Occipital lobe (tissue), 2 donors: ENCODE results near the gene MAPK11. TPM values are rescaled to one million over a fixed set of nuclear protein-coding genes. Genes with fewer than 3 reads are reported as not detected.

Source experiments
- DNase-seq: peaks from one replicate; lab custom pipeline; 2025; lab: John Stamatoyannopoulos, UW
- total RNA-seq: library from RNA; depleted of rRNA; stranded (reverse); fragments of >200 nt; gene quantifications from one replicate; pipeline ENCODE4 v1.2.3, GENCODE V29; 2014

Gene MAPK11
- total RNA-seq, 1 donor from 2014 or later = 21.8 TPM

DNA sequence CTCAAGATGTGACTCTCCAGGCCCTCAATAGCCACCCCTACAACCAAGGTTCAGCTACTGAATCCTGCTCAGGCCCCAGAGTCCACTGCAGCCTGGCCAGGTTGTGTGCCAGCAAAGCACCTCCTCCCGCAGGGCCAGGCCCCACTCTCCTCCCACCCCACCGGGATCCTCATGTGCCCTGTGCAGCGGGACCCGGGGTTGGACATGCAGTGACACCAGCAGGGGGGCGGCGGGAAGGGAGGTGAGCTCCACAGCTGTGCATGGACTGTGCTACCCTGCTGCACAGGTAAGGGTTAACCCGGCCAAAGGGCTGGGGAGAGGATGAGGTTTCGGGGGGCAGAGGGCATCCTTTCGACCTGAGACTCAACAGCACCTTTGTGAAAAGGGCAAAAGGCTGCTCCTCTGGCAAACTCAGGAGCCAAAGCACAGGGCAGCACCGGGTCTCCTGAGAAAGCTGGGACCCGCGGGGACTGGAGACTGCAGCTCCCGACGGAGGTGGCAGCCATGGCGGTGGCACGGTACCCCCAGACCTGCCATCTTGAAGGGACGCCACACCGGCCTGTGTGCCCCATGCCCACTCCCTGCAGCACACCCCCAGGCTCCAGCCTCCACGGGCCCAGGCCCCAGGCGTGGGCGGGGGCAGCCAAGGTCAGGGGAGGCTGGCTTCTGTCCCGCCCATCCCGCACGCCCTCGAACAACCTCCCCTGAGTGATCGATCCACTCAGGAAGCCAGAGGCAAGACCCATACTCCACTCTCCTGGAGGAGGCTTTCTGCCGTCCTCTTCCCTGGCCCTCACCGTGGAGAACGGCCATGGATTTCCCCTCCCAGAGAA, 26.7 kb upstream of the MAPK11 start:
- no peak for DNase-seq

DNA sequence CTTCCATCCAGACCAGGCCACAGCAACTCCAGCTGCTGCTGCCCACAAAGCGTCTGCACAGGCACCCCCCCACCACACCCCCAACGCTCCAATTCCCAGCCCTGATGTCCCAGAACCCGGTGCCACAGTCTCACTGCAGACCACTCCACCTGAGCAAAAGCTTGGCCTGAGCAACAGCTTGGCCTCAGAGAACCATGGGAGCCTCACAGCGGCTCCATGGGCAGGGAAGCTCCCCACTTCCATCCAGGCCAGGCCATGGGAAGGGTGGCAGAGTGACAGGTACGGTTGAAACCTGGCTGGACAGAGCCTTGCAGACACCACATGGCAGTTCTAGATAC, 24.1 kb upstream of the MAPK11 start:
- no peak for DNase-seq

DNA sequence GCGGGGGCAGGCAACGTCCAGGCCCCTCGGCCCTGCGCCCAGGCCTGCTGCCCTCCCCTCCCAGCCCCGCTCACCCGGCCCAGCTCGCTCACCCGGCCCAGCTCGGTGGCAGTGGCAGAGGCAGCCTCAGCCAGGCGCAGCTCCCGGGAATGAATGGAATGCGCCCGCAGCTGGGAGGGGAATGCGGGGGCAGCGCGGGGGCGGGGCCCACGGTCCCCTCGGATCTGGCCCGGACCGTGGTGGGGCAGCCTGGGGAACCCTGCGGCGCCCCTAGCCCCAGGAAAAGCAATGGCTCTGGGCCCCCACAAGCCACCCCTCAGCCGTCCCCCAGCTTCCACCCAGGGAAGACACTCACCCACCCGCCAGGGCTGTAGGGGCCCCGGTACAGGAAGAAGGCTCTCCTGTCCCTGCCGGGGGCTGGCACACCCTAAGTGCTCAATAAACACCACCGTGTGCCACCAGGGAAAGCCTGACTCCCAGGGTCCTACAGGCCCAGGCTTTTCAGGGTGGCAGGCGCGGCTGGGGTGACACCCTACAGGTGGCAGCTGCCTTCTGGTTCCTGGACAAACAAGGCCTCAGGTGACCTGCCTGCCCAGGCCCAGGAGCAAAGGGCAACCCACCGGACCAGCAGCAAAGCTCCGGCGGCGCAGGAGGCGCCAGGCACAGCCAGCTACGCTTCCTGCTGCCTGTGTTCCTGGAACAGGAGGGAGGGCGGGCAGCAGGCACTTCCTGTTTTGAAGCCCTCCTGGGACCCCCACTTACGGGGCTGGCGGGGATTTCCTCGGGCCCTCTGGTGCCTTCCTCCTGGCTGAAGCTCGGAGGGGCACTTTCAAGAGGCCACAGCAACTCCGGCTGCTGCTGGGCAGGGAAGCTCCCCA, 23.5 kb upstream of the MAPK11 start:
- DNase-seq = no peak

DNA sequence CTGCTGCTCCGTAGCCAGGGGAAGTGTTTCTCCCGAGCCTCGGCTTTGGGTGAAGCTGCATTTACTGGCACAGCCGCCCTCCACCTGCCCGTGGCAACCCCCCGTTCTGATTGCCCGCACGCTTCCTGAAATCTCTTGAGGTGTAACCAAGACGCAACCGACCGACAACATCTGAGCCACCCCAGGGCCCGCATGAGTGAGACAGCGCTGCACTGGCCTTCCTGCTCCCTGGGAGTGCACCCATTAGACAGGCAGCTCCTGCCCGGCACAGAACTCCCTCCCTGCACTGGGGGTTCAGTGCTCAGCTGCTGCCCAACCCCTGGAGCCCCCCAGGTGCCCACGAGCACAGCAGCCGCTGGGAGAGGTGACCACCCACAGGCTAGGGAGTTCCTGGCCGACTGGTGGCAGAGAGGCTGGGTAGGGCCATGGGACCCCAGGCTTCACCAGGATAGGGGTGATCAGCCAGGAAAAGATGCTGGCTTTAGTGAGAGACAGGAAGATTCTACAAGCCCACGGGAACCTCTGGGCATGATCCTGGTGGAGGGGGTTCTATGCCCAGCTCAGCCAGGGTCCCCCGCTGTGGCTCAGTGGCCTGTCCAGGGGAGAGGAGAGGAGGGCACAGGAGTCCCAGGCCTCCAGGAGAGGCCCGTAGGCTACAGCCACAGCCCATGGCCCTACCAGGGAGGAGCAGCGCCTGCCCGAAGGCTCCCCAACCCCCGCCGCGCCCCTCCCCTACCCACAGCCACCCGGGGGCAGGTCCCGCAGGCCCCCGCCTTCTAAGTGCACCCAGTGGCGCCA, 22.7 kb upstream of the MAPK11 start:
- no peak for DNase-seq

DNA sequence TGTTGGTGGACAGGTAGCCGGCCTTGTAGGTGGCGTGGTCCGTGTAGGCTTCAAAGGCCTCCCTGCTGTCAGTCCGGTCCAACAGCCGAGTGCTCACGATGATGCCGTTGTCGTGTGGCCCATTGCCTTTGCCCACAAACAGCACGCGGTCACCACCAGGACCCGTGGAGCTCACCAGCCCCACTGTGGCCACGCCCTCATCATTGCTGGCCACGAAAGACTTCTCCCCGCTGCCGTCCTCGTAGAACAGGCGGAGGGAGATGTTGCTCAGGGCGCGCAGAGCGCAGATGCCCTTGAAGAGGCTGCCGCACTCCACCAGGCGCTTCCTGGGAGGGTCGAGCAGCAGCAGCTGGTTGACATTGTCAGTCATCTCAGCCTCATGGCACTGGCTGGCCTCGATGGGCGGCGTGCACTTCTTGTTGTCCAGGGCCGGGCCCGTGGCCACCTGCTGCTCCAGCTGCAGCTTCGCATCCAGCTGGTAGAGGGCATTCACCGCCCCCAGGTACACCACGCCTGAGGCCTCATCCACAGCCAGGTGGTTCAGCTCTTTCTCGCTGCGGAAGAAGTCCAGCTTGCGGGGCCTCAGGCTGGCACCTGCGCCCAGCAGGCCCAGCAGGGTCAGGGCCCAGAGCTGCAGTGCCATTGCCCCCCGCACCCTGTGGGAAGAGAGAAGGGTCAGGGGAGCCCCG, 19.9 kb upstream of the MAPK11 start:
- DNase-seq = no peak

DNA sequence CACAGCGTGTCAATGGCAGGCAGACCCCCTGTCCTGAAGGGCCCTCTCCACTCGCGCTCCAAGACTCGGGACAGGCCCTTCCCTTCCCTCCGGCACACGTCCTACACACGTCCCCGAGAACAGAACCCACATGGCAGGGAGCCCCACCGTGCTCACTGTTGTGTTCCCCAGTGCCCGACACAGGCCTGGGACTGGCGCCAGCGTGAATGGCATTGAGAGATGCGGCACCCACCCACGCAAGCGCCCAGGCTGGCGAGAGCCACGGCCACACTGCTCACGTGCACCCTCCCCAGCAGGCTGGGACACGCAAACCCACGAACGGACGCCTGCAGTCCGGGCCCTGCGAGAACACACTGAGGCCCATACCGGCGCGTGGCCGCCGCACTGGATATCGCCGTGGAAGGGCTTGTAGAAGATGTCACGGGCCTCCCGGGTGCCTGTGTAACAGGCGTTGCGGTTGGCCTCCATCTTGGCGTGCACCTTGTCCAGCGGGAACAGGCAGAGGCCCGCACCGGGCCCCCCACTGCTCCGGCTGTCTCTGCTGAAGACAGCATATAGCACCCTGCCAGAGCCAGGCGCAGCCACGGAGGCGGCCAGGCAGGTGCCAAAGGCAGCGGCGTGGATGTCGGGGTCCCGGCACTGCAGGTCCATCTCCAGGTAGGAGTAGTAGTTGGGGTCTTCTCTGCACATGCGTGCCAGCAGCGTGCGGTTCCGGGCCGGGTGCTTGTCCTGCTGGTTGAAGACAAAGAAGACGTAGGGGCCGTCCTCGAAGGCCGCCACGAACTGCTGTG, 19.2 kb upstream of the MAPK11 start:
- DNase-seq = no peak

DNA sequence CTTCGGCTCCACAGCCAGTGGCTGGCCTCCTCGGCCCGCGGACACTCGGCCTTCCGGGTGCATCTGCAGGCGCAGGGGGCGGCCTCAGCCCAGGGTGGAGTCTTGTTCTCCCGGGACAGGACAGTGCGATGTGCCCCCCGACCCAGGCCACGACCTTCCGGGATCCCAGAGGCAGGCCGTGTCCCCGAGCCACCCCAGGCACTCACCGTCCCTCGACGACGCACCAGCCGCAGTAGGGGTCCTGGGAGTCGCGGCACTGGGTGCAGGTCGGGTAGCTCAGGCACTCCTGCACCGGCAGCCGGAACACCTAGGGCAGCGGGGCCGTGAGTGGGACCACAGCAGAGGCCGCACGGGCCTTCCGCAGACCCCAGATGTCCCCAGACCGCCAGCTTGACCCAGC, 17.6 kb upstream of the MAPK11 start:
- no peak for DNase-seq

DNA sequence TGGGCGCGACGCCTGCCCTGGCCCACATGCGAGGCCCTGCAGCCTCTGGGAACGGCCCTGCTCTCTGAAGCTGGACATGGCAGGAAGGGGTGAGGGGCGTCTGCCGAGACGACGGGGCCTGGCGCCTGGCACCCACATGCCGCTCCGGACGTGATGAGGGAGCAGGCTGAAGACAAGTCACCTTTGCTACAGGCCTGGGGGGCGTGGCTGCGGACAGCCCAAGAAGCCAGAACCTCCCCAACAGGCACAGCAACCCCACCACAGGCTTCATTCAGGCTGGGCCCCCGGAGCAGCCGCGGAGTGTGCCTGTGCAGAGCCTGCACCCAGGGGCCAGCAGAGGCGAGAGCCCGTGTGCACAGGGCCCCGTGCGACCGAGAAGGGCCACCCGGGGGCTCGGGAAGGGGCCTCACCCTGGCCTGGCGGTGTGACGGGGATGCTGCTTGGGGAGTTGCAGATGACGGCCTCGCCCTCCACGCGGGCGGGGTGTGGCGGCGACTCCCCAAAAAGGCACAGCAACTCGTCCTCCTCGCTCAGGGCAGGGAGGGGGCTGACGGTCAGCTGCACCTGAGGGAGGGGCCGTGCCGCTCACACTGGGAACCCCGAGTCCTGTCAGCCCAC, 16.6 kb upstream of the MAPK11 start:
- no peak for DNase-seq

DNA sequence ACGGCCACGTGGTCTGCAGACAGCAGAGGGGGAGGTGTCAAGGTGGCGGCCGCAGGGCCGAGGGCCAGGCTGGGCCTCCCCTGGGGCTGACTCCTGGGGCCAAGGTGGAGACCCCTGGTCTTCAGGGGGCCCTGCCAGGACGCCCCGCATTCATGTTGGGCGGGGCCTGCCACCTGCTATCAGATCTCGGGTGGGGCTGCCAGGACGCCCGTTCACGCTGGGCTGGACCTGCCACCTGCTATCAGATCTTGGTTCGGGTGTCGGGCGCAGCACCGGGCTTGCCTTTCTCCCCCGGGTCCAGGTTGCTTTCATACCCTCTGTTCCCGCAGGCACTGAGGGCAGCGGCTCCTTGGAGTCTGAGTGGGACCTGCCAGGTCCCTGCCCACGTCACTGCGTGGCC, 16.1 kb upstream of the MAPK11 start:
- DNase-seq = no peak

DNA sequence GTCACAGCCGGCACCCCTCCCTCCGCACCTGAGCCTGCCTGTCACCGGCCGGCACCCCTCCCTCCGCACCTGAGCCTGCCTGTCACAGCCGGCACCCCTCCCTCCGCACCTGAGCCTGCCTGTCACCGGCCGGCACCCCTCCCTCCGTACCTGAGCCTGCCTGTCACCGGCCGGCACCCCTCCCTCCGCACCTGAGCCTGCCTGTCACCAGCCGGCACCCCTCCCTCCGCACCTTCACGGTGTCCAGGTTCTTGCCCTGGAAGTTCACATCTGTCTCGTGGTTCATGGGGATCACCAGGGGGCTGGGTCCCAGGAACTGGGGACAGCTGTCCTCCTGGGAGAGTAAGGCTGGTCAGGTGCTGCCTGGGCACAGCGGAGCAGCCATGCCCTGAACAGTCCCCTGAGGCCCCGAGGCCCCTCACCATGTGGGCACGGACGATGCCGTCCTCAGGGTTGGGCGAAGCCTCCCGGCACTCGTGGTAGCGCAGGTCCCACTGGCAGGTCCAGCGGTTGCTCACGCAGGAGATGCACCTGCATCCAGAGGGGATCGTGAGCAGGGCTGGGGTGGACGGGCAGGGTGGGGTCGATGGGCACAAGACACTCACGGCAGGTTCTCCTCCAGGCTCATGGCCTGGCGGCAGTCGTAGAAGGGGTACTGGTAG, 15.5 kb upstream of the MAPK11 start:
- DNase-seq = no peak

DNA sequence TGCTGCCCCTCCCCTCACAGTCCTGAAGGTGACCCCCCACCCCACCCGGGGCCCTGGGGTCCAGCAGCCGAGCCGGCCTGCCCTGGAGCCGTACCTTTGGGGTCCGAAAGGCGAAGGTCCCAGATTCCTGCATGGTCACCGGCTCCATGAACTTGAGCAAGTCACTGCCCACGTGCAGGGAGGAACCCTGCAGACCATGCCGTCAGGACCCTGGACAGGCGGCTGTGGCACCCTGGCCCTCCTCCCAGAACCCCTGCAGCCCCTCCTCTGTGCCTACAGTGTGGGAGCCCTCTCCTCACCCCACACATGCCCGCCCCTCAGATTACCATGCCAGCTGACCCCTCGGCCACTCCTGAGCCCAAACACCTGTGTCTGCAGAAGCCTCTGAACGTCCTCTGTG, 14.3 kb upstream of the MAPK11 start:
- DNase-seq = no peak

DNA sequence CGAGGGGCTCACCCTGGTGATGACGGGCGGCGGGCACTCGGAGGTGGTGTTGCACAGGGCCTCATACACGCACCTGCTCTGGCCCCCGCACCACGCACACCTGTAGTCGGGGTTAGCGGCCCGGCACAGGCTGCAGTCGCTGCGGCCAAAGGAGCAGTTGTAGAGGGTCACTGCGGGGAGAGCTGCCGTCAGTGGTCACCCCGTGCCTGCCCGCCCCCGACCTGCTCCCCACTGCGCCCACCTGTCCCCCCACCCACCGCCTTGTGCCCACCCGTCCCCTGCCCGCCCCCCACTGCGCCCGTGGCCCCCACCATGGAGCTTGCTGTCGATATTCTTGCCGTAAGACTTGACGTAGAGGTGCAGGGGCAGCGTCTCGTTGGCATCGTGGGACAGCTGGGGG, 13.6 kb upstream of the MAPK11 start:
- DNase-seq = no peak

DNA sequence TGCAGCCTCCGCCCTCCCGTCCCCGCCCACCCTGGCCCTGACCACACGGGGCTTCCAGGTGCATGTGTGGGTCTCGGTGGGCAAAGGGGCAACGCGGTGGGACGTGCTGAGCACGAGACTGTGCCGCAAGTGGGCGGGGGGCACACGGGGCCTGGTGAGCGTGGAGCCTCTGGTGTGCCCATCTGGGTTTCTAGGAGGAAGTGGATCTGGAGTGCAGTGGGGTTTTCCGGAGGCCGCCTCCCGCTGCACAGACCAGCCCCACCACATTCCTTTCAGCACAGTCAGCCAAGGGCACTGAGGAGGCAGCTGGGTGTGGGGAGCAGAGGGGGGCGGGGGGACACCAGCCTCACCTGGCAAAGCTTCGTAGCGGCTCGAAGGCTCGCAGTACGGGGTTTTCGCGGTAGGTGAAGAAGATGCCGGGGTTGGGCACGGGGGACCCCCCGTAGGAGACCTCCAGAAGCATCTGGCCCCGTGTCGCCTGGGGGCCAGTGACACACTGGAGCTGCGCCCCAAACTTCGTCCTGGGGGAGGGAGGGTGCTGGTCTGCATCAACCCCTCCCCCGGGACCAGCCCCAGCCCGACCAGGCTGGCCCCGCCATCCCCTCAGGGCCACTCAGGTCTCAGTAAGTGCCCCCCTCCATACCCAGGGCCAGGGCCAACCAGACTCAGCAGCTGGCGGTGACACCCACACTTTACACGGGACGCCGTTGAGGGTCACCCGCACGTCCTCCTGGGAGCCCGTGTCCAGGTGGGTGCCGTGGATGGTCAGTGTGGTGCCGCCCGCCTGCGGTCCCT, 12.4 kb upstream of the MAPK11 start:
- no peak for DNase-seq

DNA sequence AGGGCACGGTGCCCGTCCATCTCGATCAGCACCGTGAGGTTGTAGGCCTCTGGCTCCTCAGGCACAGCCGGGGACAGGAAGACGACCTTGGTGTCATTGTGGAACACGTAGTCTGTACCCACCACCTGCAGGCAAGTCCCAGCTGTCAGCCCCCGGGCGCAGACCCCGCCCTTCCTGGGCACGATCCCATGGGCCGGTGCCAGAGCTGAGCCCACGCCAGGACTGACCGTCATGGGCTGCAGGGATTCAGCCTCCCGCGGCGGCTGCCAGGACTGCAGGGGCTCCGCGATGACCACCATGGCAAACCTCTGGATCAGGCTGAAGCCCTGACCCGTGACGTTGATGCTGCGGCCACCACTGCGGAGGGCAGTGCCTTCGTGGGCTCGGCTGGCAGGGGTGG, 11.8 kb upstream of the MAPK11 start:
- DNase-seq = no peak

DNA sequence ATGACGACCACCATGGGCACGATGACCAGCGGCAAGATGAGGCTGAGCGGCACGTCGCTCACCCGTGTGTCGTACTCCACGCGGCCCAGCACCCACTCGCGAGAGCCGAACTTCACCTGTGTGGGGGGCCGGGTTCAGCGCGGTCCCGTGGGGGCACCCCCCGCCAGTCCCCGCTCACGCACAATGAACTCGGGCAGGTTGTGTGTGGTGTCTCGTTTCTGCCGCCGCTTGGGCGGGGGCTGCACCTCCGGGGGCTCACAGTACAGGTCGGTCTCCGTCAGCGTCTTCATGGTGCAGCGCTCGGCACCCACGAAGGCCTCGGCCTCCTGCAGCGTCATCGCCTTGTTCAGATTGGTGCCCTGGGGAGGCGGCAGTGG, 11.2 kb upstream of the MAPK11 start:
- DNase-seq = no peak

DNA sequence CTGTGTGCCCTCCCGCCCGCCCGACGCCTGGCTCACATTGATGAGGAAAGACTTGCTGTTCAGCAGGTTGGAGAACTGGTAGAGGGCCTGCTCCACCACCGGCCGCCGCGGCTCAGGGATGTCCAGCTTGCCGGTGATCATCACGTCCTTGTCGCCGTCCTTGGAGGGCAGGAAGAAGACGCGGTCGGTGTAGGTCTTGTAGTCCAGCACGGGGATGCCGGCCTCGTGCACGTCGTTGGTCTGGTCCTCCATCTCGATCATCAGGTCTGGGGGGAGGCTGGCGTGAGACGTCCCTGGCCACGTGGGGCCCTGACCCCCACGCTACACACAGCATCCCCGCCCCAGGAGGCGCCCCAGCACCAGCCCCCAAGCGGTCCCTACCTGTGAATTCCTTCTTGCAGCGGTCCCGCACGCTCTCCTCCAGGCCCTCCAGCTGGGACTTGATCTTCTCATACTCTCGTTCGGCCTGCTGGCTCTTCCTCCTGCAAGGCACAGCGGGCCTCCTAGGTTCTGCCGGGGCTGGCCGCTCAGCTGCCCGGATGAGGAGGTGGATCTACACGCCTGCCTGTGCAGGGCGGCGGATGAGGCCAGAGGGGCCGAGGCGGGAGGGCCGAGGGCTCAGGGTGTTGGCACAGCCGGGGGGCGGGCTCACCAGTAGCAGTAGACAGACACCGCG, 10.7 kb upstream of the MAPK11 start:
- DNase-seq = no peak

DNA sequence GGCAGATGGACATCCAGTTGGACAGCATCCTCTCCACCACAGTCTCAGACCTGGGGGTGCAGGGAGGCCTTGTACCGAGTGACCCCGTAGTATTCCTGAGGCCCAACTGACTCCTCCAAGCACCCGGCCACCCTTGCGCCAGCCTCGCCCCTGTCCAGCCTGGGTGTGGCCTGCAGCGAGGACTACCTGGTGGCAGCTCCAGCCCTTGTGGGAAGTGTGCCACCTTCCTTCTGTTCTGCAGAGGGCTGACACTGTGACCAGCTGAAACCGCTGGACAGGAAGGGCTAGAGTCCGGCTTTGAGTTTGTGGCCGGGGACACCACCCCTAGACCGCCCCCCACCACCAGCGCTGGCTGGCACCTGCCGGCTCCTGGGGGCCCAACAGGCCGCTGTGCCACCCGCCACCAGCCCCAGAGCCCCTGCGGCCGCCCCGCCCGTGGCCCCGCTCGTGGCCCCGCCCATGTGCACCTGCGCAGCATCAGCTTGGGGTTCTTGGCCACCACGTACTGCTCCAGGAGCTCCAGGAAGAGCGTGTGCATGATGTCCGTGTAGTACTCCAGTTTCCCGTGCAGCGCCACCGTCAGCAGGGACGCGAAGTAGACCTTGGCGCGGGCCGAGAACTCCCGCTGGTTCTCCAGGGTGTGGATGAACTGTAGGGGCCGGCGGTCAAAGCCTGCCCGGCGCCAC, 10.0 kb upstream of the MAPK11 start:
- no peak for DNase-seq
